Spleen (tissue), 11 donors: ENCODE results near the gene MT1HL1. TPM values are rescaled to one million over a fixed set of nuclear protein-coding genes. Genes with fewer than 3 reads are reported as not detected.

Experiments used
- DNase-seq: peaks from one replicate; pipeline ENCODE4 v3.0.0-alpha.2; 2020
- H3K27ac ChIP-seq, 8 donors: fragments of 200-600 bp; sonication (generic) in 7 of 8; 1 replicate in 4 of 8; 2 replicates in 4 of 8; pipeline versions ENCODE4 v1.5.0 to v1.8.0; 2016 to 2021; ENCODE audit warnings: inconsistent platforms in 4 of 8, mild to moderate bottlenecking in 4 of 8, moderate library complexity in 1 of 8
- H3K27me3 ChIP-seq, 7 donors: fragments of 200-600 bp; sonication (generic) in 6 of 7; replicated peaks in 1 of 7; 1 replicate in 4 of 7; 2 replicates in 3 of 7; pipeline versions ENCODE4 v1.5.0 to v1.8.0; 2016 to 2021; ENCODE audit warnings: inconsistent platforms in 3 of 7, mild to moderate bottlenecking in 1 of 7
- H3K36me3 ChIP-seq, 6 donors: fragments of 200-600 bp; sonication (generic) in 5 of 6; 1 replicate in 4 of 6; 2 replicates in 2 of 6; pipeline versions ENCODE4 v1.5.0 to v1.8.0; 2016 to 2021; ENCODE audit warnings: inconsistent platforms in 2 of 6
- H3K4me1 ChIP-seq, 6 donors: fragments of 200-600 bp; sonication (generic) in 5 of 6; 1 replicate in 3 of 6; 2 replicates in 3 of 6; pipeline versions ENCODE4 v1.5.0 to v1.8.0; 2016 to 2021; ENCODE audit warnings: inconsistent platforms in 3 of 6
- H3K4me3 ChIP-seq, 8 donors: fragments of 200-600 bp; sonication (generic) in 7 of 8; 1 replicate in 4 of 8; 2 replicates in 4 of 8; pipeline versions ENCODE4 v1.5.0 to v1.8.0; 2016 to 2021; ENCODE audit warnings: inconsistent platforms in 4 of 8, mild to moderate bottlenecking in 4 of 8, moderate library complexity in 2 of 8
- H3K9me3 ChIP-seq, 8 donors: fragments of 200-600 bp; sonication (generic) in 7 of 8; 1 replicate in 4 of 8; 2 replicates in 4 of 8; pipeline versions ENCODE4 v1.5.0 to v1.8.0; 2016 to 2021; ENCODE audit warnings: inconsistent platforms in 4 of 8
- POLR2A ChIP-seq, 3 donors: fragments of 450-650 bp; IDR thresholded peaks; one replicate each; pipeline ENCODE4 v1.5.1; 2017; ENCODE audit warnings: antibody characterized with exemption in 3 of 3, mild to moderate bottlenecking in 1 of 3
- POLR2AphosphoS5 ChIP-seq, 3 donors: sonication (generic); formaldehyde crosslinking; IDR thresholded peaks; one replicate each; pipeline ENCODE4 v1.5.1; 2017; ENCODE audit warnings: antibody characterized with exemption in 3 of 3
- WGBS, 5 donors: extraction: QIAGEN DNeasy Blood & Tissue Kit in 3 of 5; methylation state at CpG; one replicate each; pipeline versions ENCODE4 v1.1.5 to v1.1.7; 2013 to 2018; 5-methylcytosine and 5-hydroxymethylcytosine counted together
- intact Hi-C: fragments of 100-400 bp; cut with DNase I; formaldehyde crosslinking; loops from one replicate; pipeline ENCODE4 v1.15.0; 2023; ENCODE audit warnings: low total_unique reads
- polyA plus RNA-seq, 3 donors: library from polyadenylated mRNA; stranded (reverse); fragments of 200-250 nt; gene quantifications; one replicate each; pipeline ENCODE4 v1.2.1, GENCODE V29; 2013
- total RNA-seq, 7 donors: library from RNA; depleted of rRNA in 3 of 7; stranded (reverse); fragments of >200 nt in 3 of 7; fragmentation: NEBNext Ultra II Directional in 4 of 7; extraction: Animal tissue kit (Norgen Biotek cat#: 25700) in 4 of 7; gene quantifications; one replicate each; pipeline versions ENCODE4 v1.1.0 to v1.2.1, GENCODE V29; 2016 to 2021
- TF ChIP-seq, protein P1 (sequence below), 11 experiments: fragments of 200-600 bp in 7 of 11; fragments of 450-650 bp in 4 of 11; sonication (generic) in 4 of 11; IDR thresholded peaks in 8 of 11; conservative IDR thresholded peaks in 3 of 11; 1 replicate in 7 of 11; 2 replicates in 4 of 11; pipeline versions ENCODE4 v1.4.0 to v1.8.0; 2016 to 2021; ENCODE audit warnings: antibody characterized with exemption in 11 of 11, inconsistent platforms in 4 of 11, mild to moderate bottlenecking in 1 of 11
- donor health status: healthy with polysubstance abuse.
- donor health status: DM: no; HTN: no; CAD: no; lungs with moderate emphysema.
- donor health status: DM: no; HTN: no; CAD: no.
- donor health status: Bipolar disorder and iron deficiency.
- donor health status: healthy.
- donor health status: DM: no; HTN: no; CAD: no.
- donor health status: DM: yes; HTN: yes; CAD: no.

The MT1HL1 gene
- total and polyA plus RNA-seq, 10 donors = not detected

- no peaks in the 10 kb centered on the region for H3K9me3 ChIP-seq
- no peak for DNase-seq
- intact Hi-C loops = no loop called here
- H3K27me3 ChIP-seq = peaks cover 3 to 47% (median 25%) of the 10 kb centered on the region in 7 donors
- no peak overlapping the region for H3K4me3 ChIP-seq
- no peaks in the 10 kb centered on the region for H3K36me3 ChIP-seq
- TF ChIP-seq, protein P1, sequence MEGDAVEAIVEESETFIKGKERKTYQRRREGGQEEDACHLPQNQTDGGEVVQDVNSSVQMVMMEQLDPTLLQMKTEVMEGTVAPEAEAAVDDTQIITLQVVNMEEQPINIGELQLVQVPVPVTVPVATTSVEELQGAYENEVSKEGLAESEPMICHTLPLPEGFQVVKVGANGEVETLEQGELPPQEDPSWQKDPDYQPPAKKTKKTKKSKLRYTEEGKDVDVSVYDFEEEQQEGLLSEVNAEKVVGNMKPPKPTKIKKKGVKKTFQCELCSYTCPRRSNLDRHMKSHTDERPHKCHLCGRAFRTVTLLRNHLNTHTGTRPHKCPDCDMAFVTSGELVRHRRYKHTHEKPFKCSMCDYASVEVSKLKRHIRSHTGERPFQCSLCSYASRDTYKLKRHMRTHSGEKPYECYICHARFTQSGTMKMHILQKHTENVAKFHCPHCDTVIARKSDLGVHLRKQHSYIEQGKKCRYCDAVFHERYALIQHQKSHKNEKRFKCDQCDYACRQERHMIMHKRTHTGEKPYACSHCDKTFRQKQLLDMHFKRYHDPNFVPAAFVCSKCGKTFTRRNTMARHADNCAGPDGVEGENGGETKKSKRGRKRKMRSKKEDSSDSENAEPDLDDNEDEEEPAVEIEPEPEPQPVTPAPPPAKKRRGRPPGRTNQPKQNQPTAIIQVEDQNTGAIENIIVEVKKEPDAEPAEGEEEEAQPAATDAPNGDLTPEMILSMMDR (IDR thresholded peaks at IDR 0.05 in 8 of 11, conservative IDR thresholded peaks at IDR 0.05 in 3 of 11) = no peak
- TF ChIP-seq POLR2A (IDR thresholded peaks at IDR 0.05) = no peak
- 87 to 93% (median 90%) methylated on average over 6 of the region's 6 CpGs for WGBS, 5 donors
- H3K4me1 ChIP-seq = peaks cover 0 to 21% (median 14%) of the 10 kb centered on the region in 6 donors
- H3K27ac ChIP-seq = no peak overlapping the region
These were observed 34.0 kb upstream of the MT1HL1 start for GRCh38 chr1:237038211-237038610.

- TF ChIP-seq, protein P1 (IDR thresholded peaks at IDR 0.05 in 8 of 11, conservative IDR thresholded peaks at IDR 0.05 in 3 of 11) = no peak
- no peak for TF ChIP-seq POLR2AphosphoS5 (IDR thresholded peaks at IDR 0.05)
- no peak for TF ChIP-seq POLR2A (IDR thresholded peaks at IDR 0.05)
- DNase-seq = no peak
- whole genome bisulfite sequencing, 5 donors = 85 to 97% (median 96%) methylated on average over 1 of the region's 1 CpG
- Histone ChIP-seq H3K9me3 (no peaks in the 10 kb centered on the region), H3K27ac (no peak overlapping the region), H3K4me1 (no peaks in the 10 kb centered on the region), H3K4me3 (no peak overlapping the region), H3K27me3 (peaks cover 0 to 31% (median 2%) of the 10 kb centered on the region in 7 donors), H3K36me3 (no peaks in the 10 kb centered on the region)
- intact Hi-C loops = no loop called here
These were observed 31.5 kb upstream of the MT1HL1 start for GRCh38 chr1:237035759-237036158.

DNA sequence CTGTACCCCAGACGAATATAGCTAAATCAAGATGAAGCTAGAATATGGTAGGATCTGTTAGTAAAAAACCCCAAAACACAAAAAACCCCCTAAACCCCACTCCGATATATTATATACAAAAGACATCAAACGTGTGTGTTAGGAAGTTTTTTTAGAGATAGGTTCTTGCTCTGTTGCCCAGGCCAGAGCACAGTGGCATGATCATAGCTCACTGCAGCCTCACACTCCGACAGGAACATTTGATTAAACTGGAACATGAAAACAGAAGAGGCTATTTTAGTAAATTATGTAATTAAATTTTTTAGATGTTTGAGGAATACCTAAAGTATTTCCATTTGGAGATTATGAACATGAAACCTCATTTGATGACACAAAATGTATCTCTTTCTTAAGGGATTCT lies 29.6 kb upstream of the MT1HL1 start:
- Histone ChIP-seq H3K4me3 (no peak overlapping the region), H3K9me3 (no peaks in the 10 kb centered on the region), H3K4me1 (no peaks in the 10 kb centered on the region), H3K27ac (no peak overlapping the region), H3K27me3 (peaks cover 0 to 14% (median 0%) of the 10 kb centered on the region in 7 donors), H3K36me3 (no peaks in the 10 kb centered on the region)
- DNase-seq = no peak
- TF ChIP-seq, protein P1 (IDR thresholded peaks at IDR 0.05 in 8 of 11, conservative IDR thresholded peaks at IDR 0.05 in 3 of 11) = no peak
- TF ChIP-seq POLR2AphosphoS5 (IDR thresholded peaks at IDR 0.05) (no peak), POLR2A (IDR thresholded peaks at IDR 0.05) (no peak)
- 60 to 78% (median 75%) methylated on average over 4 of the region's 4 CpGs for WGBS, 5 donors
- intact Hi-C loops = no loop called here

- H3K27me3 ChIP-seq = peaks cover 0 to 14% (median 0%) of the 10 kb centered on the region in 7 donors
- WGBS, 5 donors = 84 to 94% (median 91%) methylated on average over 4 of the region's 4 CpGs
- no peak overlapping the region for H3K4me3 ChIP-seq
- DNase-seq = no peak
- no peak overlapping the region for H3K27ac ChIP-seq
- TF ChIP-seq, protein P1 (IDR thresholded peaks at IDR 0.05 in 8 of 11, conservative IDR thresholded peaks at IDR 0.05 in 3 of 11) = no peak
- no peak for TF ChIP-seq POLR2A (IDR thresholded peaks at IDR 0.05)
- no peak for TF ChIP-seq POLR2AphosphoS5 (IDR thresholded peaks at IDR 0.05)
- H3K9me3 ChIP-seq = no peaks in the 10 kb centered on the region
- H3K4me1 ChIP-seq = no peaks in the 10 kb centered on the region
- intact Hi-C loops = no loop called here
- no peaks in the 10 kb centered on the region for H3K36me3 ChIP-seq
These were observed 28.8 kb upstream of the MT1HL1 start for GRCh38 chr1:237033061-237033460.
